Nephron (organoid): ENCODE measurements around the gene RFX3.

ENCODE experiments used
- H3K27ac Mint-ChIP-seq, 3 experiments: 2 replicates each; pipeline ENCODE4 v1.8.0; 2020; ENCODE audit warnings: mixed read lengths in 3 of 3, mild to moderate bottlenecking in 2 of 3, moderate library complexity in 1 of 3
- H3K27me3 Mint-ChIP-seq: 2 replicates; pipeline ENCODE4 v1.8.0; 2021; ENCODE audit warnings: low read depth, mild to moderate bottlenecking, moderate library complexity, mixed read lengths
- H3K36me3 Mint-ChIP-seq: 2 replicates; pipeline ENCODE4 v1.8.0; 2020; ENCODE audit warnings: low read depth, mixed read lengths
- H3K4me1 Mint-ChIP-seq: 2 replicates; pipeline ENCODE4 v1.8.0; 2020; ENCODE audit warnings: mixed read lengths
- H3K4me3 Mint-ChIP-seq, 3 experiments: 2 replicates each; pipeline ENCODE4 v1.8.0; 2020; ENCODE audit warnings: mild to moderate bottlenecking in 3 of 3, mixed read lengths in 3 of 3, moderate library complexity in 2 of 3
- H3K9me3 Mint-ChIP-seq: 2 replicates; pipeline ENCODE4 v1.8.0; 2020; ENCODE audit warnings: mixed read lengths
- TF ChIP-seq, protein P1 (sequence below), 3 experiments: fragments of 200-600 bp; sonication (generic); IDR thresholded peaks; one replicate each; pipeline ENCODE4 v1.5.0; 2021; ENCODE audit warnings: antibody characterized with exemption in 3 of 3; ENCODE audit not compliant: unreplicated experiment in 3 of 3

The RFX3 gene

GRCh38 chr9:3511551-3511950 lies 14.2 kb downstream of the RFX3 start:
- no peaks in the 10 kb centered on the region for H3K9me3 Mint-ChIP-seq
- H3K27ac Mint-ChIP-seq, result no peak overlapping the region
- H3K4me3 Mint-ChIP-seq, result no peak overlapping the region
- H3K36me3 Mint-ChIP-seq, result peaks cover 5% of the 10 kb centered on the region
- H3K4me1 Mint-ChIP-seq, result peaks cover 11% of the 10 kb centered on the region
- no peaks in the 10 kb centered on the region for H3K27me3 Mint-ChIP-seq
- TF ChIP-seq, protein P1, sequence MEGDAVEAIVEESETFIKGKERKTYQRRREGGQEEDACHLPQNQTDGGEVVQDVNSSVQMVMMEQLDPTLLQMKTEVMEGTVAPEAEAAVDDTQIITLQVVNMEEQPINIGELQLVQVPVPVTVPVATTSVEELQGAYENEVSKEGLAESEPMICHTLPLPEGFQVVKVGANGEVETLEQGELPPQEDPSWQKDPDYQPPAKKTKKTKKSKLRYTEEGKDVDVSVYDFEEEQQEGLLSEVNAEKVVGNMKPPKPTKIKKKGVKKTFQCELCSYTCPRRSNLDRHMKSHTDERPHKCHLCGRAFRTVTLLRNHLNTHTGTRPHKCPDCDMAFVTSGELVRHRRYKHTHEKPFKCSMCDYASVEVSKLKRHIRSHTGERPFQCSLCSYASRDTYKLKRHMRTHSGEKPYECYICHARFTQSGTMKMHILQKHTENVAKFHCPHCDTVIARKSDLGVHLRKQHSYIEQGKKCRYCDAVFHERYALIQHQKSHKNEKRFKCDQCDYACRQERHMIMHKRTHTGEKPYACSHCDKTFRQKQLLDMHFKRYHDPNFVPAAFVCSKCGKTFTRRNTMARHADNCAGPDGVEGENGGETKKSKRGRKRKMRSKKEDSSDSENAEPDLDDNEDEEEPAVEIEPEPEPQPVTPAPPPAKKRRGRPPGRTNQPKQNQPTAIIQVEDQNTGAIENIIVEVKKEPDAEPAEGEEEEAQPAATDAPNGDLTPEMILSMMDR (IDR thresholded peaks at IDR 0.05; ENCODE audit: unreplicated experiment in 3 of 3), result no peak

DNA sequence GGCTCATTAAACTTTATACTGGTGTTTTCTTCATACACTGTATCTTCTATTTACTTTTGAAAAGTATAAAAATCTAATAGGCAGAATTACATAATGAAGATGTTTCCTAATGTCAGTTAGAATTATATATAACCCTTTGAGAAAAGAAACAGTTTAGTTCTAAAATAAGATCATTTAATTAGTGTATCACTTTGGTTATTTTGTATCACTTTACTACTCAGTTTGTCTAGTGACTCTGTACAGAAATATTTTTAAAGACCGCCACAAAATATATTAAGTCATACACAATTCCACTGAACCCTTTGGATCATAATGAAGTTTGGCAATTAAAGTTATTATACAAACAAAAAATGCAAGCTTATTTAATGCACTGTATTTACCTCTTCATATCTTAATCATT lies 15.0 kb downstream of the RFX3 start:
- no peaks in the 10 kb centered on the region for H3K27me3 Mint-ChIP-seq
- peaks cover 11% of the 10 kb centered on the region for H3K4me1 Mint-ChIP-seq
- no peak overlapping the region for H3K27ac Mint-ChIP-seq
- no peaks in the 10 kb centered on the region for H3K9me3 Mint-ChIP-seq
- no peak overlapping the region for H3K4me3 Mint-ChIP-seq
- TF ChIP-seq, protein P1 (IDR thresholded peaks at IDR 0.05; ENCODE audit: unreplicated experiment in 3 of 3), result no peak
- peaks cover 6% of the 10 kb centered on the region for H3K36me3 Mint-ChIP-seq

- no peaks in the 10 kb centered on the region for H3K27me3 Mint-ChIP-seq
- no peaks in the 10 kb centered on the region for H3K9me3 Mint-ChIP-seq
- peaks cover 11% of the 10 kb centered on the region for H3K4me1 Mint-ChIP-seq
- H3K27ac Mint-ChIP-seq, result no peak overlapping the region
- TF ChIP-seq, protein P1 (IDR thresholded peaks at IDR 0.05; ENCODE audit: unreplicated experiment in 3 of 3), result no peak
- H3K4me3 Mint-ChIP-seq, result no peak overlapping the region
- H3K36me3 Mint-ChIP-seq, result peaks cover 10% of the 10 kb centered on the region
Measured at GRCh38 chr9:3509926-3510325, 15.9 kb downstream of the RFX3 start.

DNA sequence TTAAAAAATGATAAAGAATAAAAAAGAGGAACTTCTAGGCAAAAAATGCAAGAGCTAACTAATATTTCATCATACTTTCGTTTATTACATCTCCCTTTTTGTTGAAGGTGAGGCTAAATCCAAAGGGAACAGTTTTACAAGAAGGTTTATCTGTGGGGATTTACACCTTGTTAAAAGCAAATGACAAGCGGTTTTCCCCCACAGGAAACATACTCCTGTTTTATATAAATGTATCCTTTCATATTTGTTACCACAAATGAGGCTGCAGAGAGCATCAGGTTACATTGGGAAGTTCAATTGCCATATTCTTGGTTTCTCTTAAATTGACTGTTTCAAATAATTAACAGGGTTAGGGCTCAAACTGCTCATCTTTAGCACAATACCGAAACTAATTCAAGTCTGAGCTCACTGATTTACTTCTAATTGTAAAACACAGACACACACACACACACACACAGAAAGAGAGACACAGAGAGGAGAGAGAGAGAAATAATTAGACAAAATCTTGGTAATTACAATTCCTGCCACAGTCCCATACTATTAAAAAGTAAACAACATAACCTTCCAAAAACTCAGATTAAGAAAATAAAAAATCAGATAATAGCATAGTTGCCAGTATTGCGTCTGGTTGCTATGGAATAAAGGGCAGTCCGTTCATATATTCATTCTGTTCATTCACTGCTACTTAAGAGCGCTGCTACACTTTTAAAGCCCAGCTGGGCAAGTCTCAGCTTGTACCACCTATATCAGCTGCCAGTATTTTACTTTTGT lies 17.1 kb downstream of the RFX3 start:
- TF ChIP-seq, protein P1 (IDR thresholded peaks at IDR 0.05; ENCODE audit: unreplicated experiment in 3 of 3), result no peak
- H3K27ac Mint-ChIP-seq, result peak overlapping the region in 2 of 3 experiments; percentile 11 to 25
- peak overlapping the region in 1 of 3 experiments; percentile 1 for H3K4me3 Mint-ChIP-seq
- no peaks in the 10 kb centered on the region for H3K9me3 Mint-ChIP-seq
- peaks cover 11% of the 10 kb centered on the region for H3K4me1 Mint-ChIP-seq
- no peaks in the 10 kb centered on the region for H3K27me3 Mint-ChIP-seq
- H3K36me3 Mint-ChIP-seq, result peaks cover 8% of the 10 kb centered on the region

DNA sequence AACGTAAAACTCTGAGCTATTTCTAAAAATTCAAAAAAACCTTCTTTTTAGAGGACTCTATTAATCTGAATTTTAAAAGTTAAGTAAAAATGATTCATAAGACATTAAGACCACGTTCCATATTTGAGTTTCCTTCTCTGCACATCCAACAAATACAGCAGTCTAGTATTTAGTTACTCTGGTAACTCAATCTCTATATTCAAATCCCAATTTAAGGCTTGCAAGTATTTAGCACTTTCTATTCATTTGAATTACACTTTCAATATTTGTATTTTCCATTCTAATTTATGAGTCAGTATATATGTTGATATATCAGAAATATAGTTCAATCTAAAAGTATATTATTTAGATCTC lies 17.7 kb downstream of the RFX3 start:
- no peak overlapping the region for H3K27ac Mint-ChIP-seq

More for the DNA sequence above, 17.7 kb downstream of the RFX3 start:
- no peaks in the 10 kb centered on the region for H3K27me3 Mint-ChIP-seq
- TF ChIP-seq, protein P1 (IDR thresholded peaks at IDR 0.05; ENCODE audit: unreplicated experiment in 3 of 3), result no peak
- H3K4me1 Mint-ChIP-seq, result peaks cover 11% of the 10 kb centered on the region
- H3K4me3 Mint-ChIP-seq, result no peak overlapping the region
- H3K36me3 Mint-ChIP-seq, result peaks cover 5% of the 10 kb centered on the region
- H3K9me3 Mint-ChIP-seq, result no peaks in the 10 kb centered on the region
